HCT116 (cell line): ENCODE results near the gene SCAI. TPM values are rescaled to one million over a fixed set of nuclear protein-coding genes. Genes with fewer than 3 reads are reported as not detected.
"Not testable (repeated sequence)": the region's sequence is repeated elsewhere in the genome, so short reads cannot be mapped to it uniquely, and the experiment has no call there.

Source experiments
- ATAC-seq: fragments of 200-7000 bp; cut with Tn5 transposase; 2 replicates; pipeline ENCODE4 v1.9.1; 2020; ENCODE audit warnings: mild to moderate bottlenecking, moderate library complexity
- BruUV-seq: library from RNA; stranded (reverse); fragments of 400-500 nt; replicated peaks from 2 replicates; lab custom pipeline; 2021; lab: Mats Ljungman, UMichigan
- CTCF ChIA-PET: fragments of 300-600 bp; sonication (Branson Sonifier 250); formaldehyde crosslinking; loops from one replicate; lab custom pipeline; 2021; ENCODE audit warnings: antibody characterized with exemption; lab: Charles Lee
- POLR2A ChIA-PET: fragments of 300-600, 350-600 bp; sonication (Branson Sonifier 250); formaldehyde crosslinking; loops from one replicate; lab custom pipeline; 2021; ENCODE audit warnings: antibody characterized with exemption; lab: Charles Lee
- RAD21 ChIA-PET, 2 experiments: fragments of 300-600 bp; sonication (Branson Sonifier 250); formaldehyde crosslinking; loops; one replicate each; lab custom pipeline; 2023; ENCODE audit warnings: low total read pairs in 2 of 2; ENCODE audit not compliant: uncharacterized antibody in 2 of 2, unreplicated experiment in 2 of 2, low non-redundant PET in 1 of 2; lab: Charles Lee
- DNase-seq: peaks from one replicate; pipeline ENCODE4 v3.0.0-alpha.2; 2010; ENCODE audit warnings: low read depth, low spot score
- H2AFZ ChIP-seq: fragments of 200-600 bp; shearing (Covaris generic), sonication (generic); 2 replicates; pipeline ENCODE4 v1.6.1; 2017; ENCODE audit warnings: low read depth, mixed run types, mixed read lengths, antibody characterized with exemption, low read length; ENCODE audit not compliant: poor library complexity, severe bottlenecking
- H3K27ac ChIP-seq: 2 replicates; pipeline ENCODE4 v1.5.1; 2012; ENCODE audit warnings: low read depth, low read length
- H3K27me3 ChIP-seq: fragments of 200-600 bp; sonication (generic); 2 replicates; pipeline ENCODE4 v1.6.1; 2016; ENCODE audit warnings: mixed run types, low read length, mixed read lengths; ENCODE audit not compliant: insufficient read depth
- H3K36me3 ChIP-seq, 2 experiments: fragments of 200-500 bp in 1 of 2; fragments of 200-600 bp in 1 of 2; sonication (Bioruptor generic) in 1 of 2; sonication (generic) in 1 of 2; 2 replicates each; pipeline versions ENCODE4 v1.5.1 to v1.6.1; 2014 to 2016; ENCODE audit warnings: low read length in 2 of 2, inconsistent platforms in 1 of 2, mixed read lengths in 1 of 2, mixed run types in 1 of 2; ENCODE audit not compliant: insufficient read depth in 2 of 2, control insufficient read depth in 1 of 2
- H3K4me1 ChIP-seq, 2 experiments: fragments of 200-600 bp in 1 of 2; sonication (generic) in 1 of 2; 2 replicates each; pipeline versions ENCODE4 v1.5.1 to v1.6.1; 2012 to 2017; ENCODE audit warnings: low read length in 2 of 2, inconsistent platforms in 1 of 2, mild to moderate bottlenecking in 1 of 2, mixed read lengths in 1 of 2, mixed run types in 1 of 2, moderate library complexity in 1 of 2; ENCODE audit not compliant: insufficient read depth in 2 of 2, control insufficient read depth in 1 of 2
- H3K4me2 ChIP-seq: fragments of 200-600 bp; sonication (generic); 2 replicates; pipeline ENCODE4 v1.6.1; 2017; ENCODE audit warnings: mixed run types, low read length, mixed read lengths
- H3K4me3 ChIP-seq, 2 experiments: fragments of 200-600 bp in 1 of 2; sonication (generic) in 1 of 2; replicated peaks in 1 of 2; 2 replicates each; pipeline ENCODE4 v1.5.1; 2011 to 2016; ENCODE audit warnings: low read length in 2 of 2, control low read depth in 1 of 2, low read depth in 1 of 2, mild to moderate bottlenecking in 1 of 2, mixed read lengths in 1 of 2, mixed run types in 1 of 2
- H3K79me2 ChIP-seq: fragments of 200-600 bp; sonication (generic); 2 replicates; pipeline ENCODE4 v1.6.1; 2017; ENCODE audit warnings: mild to moderate bottlenecking, mixed run types, low read length, moderate library complexity, mixed read lengths; ENCODE audit not compliant: insufficient read depth
- H3K9ac ChIP-seq: fragments of 200-600 bp; sonication (generic); 2 replicates; pipeline ENCODE4 v1.6.1; 2016; ENCODE audit warnings: low read length, mixed read lengths
- H3K9me2 ChIP-seq: fragments of 200-600 bp; sonication (generic), shearing (Covaris generic); 2 replicates; pipeline ENCODE4 v1.6.1; 2017; ENCODE audit warnings: mixed run types, mild to moderate bottlenecking, moderate library complexity; ENCODE audit not compliant: insufficient read depth
- H3K9me3 ChIP-seq, 2 experiments: fragments of 200-500 bp in 1 of 2; fragments of 200-600 bp in 1 of 2; sonication (Bioruptor generic) in 1 of 2; sonication (generic) in 1 of 2; 2 replicates each; pipeline ENCODE4 v1.6.1; 2014 to 2017; ENCODE audit warnings: low read length in 2 of 2, mixed read lengths in 2 of 2, inconsistent platforms in 1 of 2, low read depth in 1 of 2, mild to moderate bottlenecking in 1 of 2, mixed run types in 1 of 2, moderate library complexity in 1 of 2; ENCODE audit not compliant: control insufficient read depth in 1 of 2, insufficient read depth in 1 of 2
- H4K20me1 ChIP-seq: fragments of 200-600 bp; sonication (generic), shearing (Covaris generic); 2 replicates; pipeline ENCODE4 v1.6.1; 2017; ENCODE audit warnings: mixed run types, mild to moderate bottlenecking, moderate library complexity; ENCODE audit not compliant: insufficient read depth
- CBX3 ChIP-seq: IDR thresholded peaks from 2 replicates; pipeline ENCODE4 v1.6.1; 2012; ENCODE audit warnings: low read depth
- CEBPB ChIP-seq: IDR thresholded peaks from 2 replicates; pipeline ENCODE4 v1.6.1; 2012; ENCODE audit warnings: low read depth
- ELF1 ChIP-seq: IDR thresholded peaks from 2 replicates; pipeline ENCODE4 v1.6.1; 2012; ENCODE audit warnings: low read depth, borderline replicate concordance
- EZH2 ChIP-seq: fragments of 200-600 bp; sonication (generic); IDR thresholded peaks from 2 replicates; pipeline ENCODE4 v1.6.1; 2017; ENCODE audit warnings: antibody characterized with exemption, mixed run types
- EZH2phosphoT487 ChIP-seq: fragments of 200-600 bp; IDR thresholded peaks from 2 replicates; pipeline ENCODE4 v1.6.1; 2018; ENCODE audit warnings: antibody characterized with exemption, borderline replicate concordance
- JUND ChIP-seq: IDR thresholded peaks from 2 replicates; pipeline ENCODE4 v1.6.1; 2012
- POLR2A ChIP-seq: IDR thresholded peaks from 2 replicates; pipeline ENCODE4 v1.7.0; 2011; ENCODE audit warnings: borderline replicate concordance; ENCODE audit not compliant: insufficient read depth, insufficient read length; ENCODE audit errors: extremely low read depth
- RAD21 ChIP-seq: IDR thresholded peaks from 2 replicates; pipeline ENCODE4 v1.6.1; 2012; ENCODE audit warnings: low read depth, mild to moderate bottlenecking
- SIN3A ChIP-seq: IDR thresholded peaks from 2 replicates; pipeline ENCODE4 v1.6.1; 2012; ENCODE audit warnings: low read depth
- SRF ChIP-seq: IDR thresholded peaks from 2 replicates; pipeline ENCODE4 v1.6.1; 2012; ENCODE audit warnings: low read depth
- YY1 ChIP-seq: IDR thresholded peaks from 2 replicates; pipeline ENCODE4 v1.6.1; 2011; ENCODE audit warnings: low read length, low read depth, moderate library complexity, mild to moderate bottlenecking; ENCODE audit not compliant: insufficient replicate concordance; ENCODE audit errors: extremely low read depth
- ZFX ChIP-seq: fragments of 450-650 bp; IDR thresholded peaks from 2 replicates; pipeline ENCODE4 v1.6.1; 2017
- intact Hi-C: fragments of 100-400 bp; cut with micrococcal nuclease; formaldehyde crosslinking; loops from 2 replicates; pipeline ENCODE4 v1.10.0; 2022
- total RNA-seq: library from RNA; stranded (reverse); gene quantifications from one replicate; pipeline ENCODE4 v1.2.1, GENCODE V29; 2021; ENCODE audit not compliant: unreplicated experiment
- TF ChIP-seq, protein P1 (sequence below), 3 experiments: fragments of 200-600 bp in 1 of 3; sonication (generic) in 1 of 3; IDR thresholded peaks in 2 of 3; conservative IDR thresholded peaks in 1 of 3; 2 replicates each; pipeline ENCODE4 v1.5.1; 2012 to 2017; ENCODE audit warnings: low read depth in 2 of 3, low read length in 2 of 3, antibody characterized with exemption in 1 of 3, borderline replicate concordance in 1 of 3, control low read depth in 1 of 3, mild to moderate bottlenecking in 1 of 3, mixed read lengths in 1 of 3, mixed run types in 1 of 3, moderate library complexity in 1 of 3; ENCODE audit not compliant: insufficient read depth in 1 of 3
- TF ChIP-seq, protein P2 (sequence below): IDR thresholded peaks from 2 replicates; pipeline ENCODE4 v1.6.1; 2012
- TF ChIP-seq, protein P3 (sequence below): IDR thresholded peaks from 2 replicates; pipeline ENCODE4 v1.6.1; 2012; ENCODE audit warnings: low read depth
- TF ChIP-seq, protein P4 (sequence below): IDR thresholded peaks from 2 replicates; pipeline ENCODE4 v1.6.1; 2012

The SCAI gene
- total RNA-seq, 1 experiment from 2014 or later = 14.0 TPM

DNA sequence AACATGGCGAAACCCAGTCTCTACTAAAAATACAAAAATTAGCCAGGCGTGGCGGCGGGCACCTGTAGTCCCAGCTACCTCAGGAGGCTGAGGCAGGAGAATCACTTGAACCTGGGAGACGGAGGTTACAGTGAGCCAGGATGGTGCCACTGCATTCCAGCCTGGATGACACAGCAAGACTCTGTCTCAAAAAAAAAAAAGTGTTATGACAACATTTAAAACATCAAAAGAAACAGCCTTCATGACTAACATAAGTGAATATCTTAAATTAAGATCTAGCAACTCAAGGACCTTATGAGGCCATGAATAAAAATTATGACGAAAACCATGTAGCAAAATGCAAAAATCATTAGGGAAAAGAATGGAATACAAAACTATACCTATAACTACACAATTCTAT lies 19.6 kb upstream of the SCAI start:
- H3K4me3 ChIP-seq, H3K9ac ChIP-seq, CTCF ChIA-PET, H3K27me3 ChIP-seq, DNase-seq, BruUV-seq, H3K4me2 ChIP-seq, H3K36me3 ChIP-seq, H3K27ac ChIP-seq, RAD21 ChIA-PET, H3K9me2 ChIP-seq, ATAC-seq, H3K9me3 ChIP-seq, intact Hi-C loops, POLR2A ChIA-PET, H4K20me1 ChIP-seq, H2AFZ ChIP-seq: not testable (repeated sequence)
- H3K79me2 ChIP-seq = peaks cover 46% of the 10 kb centered on the region
- H3K4me1 ChIP-seq = peaks cover 0 to 22% of the 10 kb centered on the region in 2 experiments; a peak in 2 of 4 replicates

DNA sequence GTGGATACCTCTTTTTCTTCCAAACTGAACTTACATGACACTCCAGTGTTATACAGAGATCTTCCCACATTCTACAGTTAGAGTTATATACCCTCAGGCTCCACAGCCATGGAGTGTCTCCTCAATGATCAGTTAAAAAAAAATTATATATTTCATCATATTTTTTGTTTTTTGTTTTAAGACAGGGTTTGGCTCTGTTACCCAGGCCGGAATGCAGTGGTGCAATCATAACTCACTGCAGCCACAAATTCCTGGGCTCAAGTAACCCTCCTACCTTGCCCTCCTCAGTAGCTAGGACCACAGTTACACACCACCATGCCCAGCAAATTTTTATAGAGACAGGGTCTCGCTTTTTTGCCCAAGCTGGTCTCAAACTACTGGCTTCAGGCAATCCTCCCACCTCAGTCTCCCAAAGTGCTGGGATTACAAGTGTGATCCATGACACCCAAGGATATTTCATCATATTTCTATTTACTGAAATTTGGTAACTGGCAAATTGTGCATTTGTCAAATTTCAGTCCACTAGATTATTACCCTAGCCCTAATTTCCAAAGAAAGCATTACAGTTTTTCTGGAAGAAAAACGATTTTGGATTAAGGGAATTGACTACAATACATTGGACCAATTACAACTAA lies 18.1 kb upstream of the SCAI start:
- BruUV-seq = no TSS peak
- ATAC-seq = no peak
- TF ChIP-seq SIN3A (no peak), CBX3 (no peak), JUND (no peak), EZH2 (no peak), SRF (no peak), YY1 (no peak), ZFX (no peak), RAD21 (no peak), POLR2A (no peak), ELF1 (no peak), CEBPB (no peak), EZH2phosphoT487 (no peak)
- TF ChIP-seq, protein P1, sequence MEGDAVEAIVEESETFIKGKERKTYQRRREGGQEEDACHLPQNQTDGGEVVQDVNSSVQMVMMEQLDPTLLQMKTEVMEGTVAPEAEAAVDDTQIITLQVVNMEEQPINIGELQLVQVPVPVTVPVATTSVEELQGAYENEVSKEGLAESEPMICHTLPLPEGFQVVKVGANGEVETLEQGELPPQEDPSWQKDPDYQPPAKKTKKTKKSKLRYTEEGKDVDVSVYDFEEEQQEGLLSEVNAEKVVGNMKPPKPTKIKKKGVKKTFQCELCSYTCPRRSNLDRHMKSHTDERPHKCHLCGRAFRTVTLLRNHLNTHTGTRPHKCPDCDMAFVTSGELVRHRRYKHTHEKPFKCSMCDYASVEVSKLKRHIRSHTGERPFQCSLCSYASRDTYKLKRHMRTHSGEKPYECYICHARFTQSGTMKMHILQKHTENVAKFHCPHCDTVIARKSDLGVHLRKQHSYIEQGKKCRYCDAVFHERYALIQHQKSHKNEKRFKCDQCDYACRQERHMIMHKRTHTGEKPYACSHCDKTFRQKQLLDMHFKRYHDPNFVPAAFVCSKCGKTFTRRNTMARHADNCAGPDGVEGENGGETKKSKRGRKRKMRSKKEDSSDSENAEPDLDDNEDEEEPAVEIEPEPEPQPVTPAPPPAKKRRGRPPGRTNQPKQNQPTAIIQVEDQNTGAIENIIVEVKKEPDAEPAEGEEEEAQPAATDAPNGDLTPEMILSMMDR (IDR thresholded peaks at IDR 0.05 in 2 of 3, conservative IDR thresholded peaks at IDR 0.05 in 1 of 3; ENCODE audit: borderline replicate concordance in 1 of 3, insufficient read depth in 1 of 3, low read depth in 2 of 3, low read length in 2 of 3) = no peak
- TF ChIP-seq, protein P2, sequence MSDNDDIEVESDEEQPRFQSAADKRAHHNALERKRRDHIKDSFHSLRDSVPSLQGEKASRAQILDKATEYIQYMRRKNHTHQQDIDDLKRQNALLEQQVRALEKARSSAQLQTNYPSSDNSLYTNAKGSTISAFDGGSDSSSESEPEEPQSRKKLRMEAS = no peak
- TF ChIP-seq, protein P3, sequence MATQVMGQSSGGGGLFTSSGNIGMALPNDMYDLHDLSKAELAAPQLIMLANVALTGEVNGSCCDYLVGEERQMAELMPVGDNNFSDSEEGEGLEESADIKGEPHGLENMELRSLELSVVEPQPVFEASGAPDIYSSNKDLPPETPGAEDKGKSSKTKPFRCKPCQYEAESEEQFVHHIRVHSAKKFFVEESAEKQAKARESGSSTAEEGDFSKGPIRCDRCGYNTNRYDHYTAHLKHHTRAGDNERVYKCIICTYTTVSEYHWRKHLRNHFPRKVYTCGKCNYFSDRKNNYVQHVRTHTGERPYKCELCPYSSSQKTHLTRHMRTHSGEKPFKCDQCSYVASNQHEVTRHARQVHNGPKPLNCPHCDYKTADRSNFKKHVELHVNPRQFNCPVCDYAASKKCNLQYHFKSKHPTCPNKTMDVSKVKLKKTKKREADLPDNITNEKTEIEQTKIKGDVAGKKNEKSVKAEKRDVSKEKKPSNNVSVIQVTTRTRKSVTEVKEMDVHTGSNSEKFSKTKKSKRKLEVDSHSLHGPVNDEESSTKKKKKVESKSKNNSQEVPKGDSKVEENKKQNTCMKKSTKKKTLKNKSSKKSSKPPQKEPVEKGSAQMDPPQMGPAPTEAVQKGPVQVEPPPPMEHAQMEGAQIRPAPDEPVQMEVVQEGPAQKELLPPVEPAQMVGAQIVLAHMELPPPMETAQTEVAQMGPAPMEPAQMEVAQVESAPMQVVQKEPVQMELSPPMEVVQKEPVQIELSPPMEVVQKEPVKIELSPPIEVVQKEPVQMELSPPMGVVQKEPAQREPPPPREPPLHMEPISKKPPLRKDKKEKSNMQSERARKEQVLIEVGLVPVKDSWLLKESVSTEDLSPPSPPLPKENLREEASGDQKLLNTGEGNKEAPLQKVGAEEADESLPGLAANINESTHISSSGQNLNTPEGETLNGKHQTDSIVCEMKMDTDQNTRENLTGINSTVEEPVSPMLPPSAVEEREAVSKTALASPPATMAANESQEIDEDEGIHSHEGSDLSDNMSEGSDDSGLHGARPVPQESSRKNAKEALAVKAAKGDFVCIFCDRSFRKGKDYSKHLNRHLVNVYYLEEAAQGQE = no peak
- TF ChIP-seq, protein P4, sequence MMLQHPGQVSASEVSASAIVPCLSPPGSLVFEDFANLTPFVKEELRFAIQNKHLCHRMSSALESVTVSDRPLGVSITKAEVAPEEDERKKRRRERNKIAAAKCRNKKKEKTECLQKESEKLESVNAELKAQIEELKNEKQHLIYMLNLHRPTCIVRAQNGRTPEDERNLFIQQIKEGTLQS = no peak

More for the DNA sequence above, 18.1 kb upstream of the SCAI start:
- no peak overlapping the region for H2AFZ ChIP-seq
- H3K27me3 ChIP-seq = no peaks in the 10 kb centered on the region
- intact Hi-C loops = no loop called here
- no peak for DNase-seq
- RAD21 ChIA-PET = no interaction called here
- H3K36me3 ChIP-seq = no peaks in the 10 kb centered on the region; a peak in 1 of 4 replicates
- H3K9me3 ChIP-seq = no peaks in the 10 kb centered on the region
- peaks cover 0 to 20% of the 10 kb centered on the region in 2 experiments; a peak in 2 of 4 replicates for H3K4me1 ChIP-seq
- no peak overlapping the region for H3K9ac ChIP-seq
- H3K79me2 ChIP-seq = peaks cover 40% of the 10 kb centered on the region
- no peak overlapping the region for H3K27ac ChIP-seq
- H3K9me2 ChIP-seq = no peaks in the 10 kb centered on the region
- no peak overlapping the region for H3K4me3 ChIP-seq
- CTCF ChIA-PET = no interaction called here
- POLR2A ChIA-PET = interaction anchor here (1.2 kb wide), 1 partner anchor 80 kb away, joined by 3 read pairs; the partner anchor contains the start of gene HSPA5
- no peaks in the 10 kb centered on the region for H4K20me1 ChIP-seq
- H3K4me2 ChIP-seq = no peak overlapping the region
